HG03439 (cell line): ENCODE measurements around the gene CHMP5.

Experiments used
- ATAC-seq: cut with Tn5 transposase; IDR thresholded peaks from one replicate; pipeline ENCODE4 v1.9.1; 2021; ENCODE audit warnings: mild to moderate bottlenecking, moderate library complexity; ENCODE audit not compliant: unreplicated experiment

CHMP5 gene

DNA sequence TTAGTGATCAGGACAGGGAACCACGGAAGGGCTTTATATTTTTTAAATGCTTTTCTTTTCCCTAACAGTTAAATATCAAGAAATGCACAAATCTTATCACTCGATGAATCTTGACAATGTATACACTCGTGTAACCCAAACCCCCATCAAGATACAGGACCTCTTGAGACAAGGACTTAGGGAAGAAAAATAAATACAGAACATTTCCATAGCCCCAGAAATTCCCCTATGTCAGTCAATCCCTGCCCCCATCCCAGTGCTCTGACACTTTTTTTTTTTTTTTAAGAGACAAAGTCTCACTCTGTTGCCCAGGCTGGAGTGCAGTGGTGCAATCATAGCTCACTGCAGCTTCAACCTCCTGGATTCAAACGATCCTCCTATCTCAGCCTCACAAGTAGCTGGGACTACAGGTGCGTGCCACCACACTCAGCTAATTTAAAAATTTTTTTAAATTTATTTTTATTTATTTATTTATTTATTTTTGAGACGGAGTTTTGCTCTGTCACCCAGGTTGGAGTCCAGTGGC, 22.2 kb upstream of the CHMP5 start:
- ATAC-seq: no peak

DNA sequence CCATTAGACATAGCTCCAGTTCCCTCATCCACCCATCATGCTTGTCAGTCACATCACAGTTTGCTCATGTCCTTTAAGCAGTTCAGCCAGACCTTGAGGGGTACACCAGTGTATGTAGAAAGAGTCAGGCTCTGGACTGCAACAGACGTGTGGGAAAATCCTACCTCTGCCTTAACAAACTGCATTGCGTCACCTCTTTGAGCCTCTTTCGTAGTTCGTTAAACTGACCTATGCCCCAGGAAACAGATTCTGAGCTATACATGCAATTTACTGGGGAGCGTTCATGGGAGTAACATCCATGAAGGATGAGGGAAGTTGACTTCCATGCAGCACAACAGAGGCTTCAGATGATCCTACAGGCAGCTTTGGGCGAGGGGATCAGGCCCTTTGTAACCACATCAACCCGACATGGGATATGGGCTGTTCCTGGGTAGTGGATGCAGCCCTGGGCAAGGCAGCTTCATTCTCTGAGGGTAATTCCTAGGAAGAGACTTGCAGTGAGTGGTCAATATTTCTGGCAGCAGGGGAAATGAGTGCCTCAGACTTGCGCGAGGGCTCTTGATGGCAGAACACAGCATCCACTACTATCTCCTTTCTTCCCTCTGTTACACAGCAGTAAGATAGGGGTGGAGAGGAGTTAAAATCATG, 20.6 kb upstream of the CHMP5 start:
- ATAC-seq: no peak

DNA sequence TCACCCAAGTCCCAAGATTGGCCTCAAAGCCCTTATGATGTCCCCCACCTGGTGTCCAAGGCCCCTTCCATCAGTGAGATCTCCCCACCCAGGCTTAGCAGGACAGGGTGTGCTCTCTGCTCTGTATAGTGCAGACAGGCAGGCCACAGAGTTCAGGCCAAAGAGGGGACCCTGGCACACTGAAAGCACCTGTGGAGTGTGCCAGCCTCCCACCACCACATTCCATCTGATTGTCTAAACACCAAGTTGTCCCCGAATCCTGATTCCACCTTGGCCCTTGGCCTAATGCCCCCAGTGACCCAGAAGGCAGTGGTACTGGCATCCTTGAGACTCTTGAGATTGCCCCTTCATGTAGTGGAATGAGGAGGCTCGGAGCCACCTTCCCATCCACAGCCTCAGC, 19.5 kb upstream of the CHMP5 start:
- no peak for ATAC-seq

DNA sequence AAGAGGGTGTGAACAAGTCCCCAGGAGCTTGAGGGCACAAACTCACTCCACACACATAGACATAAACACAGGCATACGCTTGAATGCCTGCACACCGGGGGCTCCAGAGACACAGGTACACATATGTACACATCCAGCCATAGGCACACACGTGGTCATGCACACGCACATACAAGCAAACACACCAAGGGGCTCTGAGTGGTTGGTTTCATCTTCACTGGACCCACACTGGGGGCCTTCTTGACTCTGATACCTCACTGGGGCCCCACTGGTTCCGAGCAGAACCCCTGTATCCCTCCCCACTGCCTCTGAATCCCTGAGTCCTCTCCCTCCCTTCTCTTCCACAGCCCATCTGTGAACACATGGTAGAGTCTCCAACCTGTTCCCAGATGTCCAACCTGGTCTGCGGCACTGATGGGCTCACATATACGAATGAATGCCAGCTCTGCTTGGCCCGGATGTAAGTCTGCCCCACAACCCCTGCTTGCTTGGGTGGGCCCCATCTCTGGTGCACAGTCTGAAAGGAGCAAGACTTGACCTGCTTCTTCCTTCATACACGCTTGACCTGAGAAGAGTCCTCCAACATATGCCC, 18.5 kb upstream of the CHMP5 start:
- no peak for ATAC-seq

DNA sequence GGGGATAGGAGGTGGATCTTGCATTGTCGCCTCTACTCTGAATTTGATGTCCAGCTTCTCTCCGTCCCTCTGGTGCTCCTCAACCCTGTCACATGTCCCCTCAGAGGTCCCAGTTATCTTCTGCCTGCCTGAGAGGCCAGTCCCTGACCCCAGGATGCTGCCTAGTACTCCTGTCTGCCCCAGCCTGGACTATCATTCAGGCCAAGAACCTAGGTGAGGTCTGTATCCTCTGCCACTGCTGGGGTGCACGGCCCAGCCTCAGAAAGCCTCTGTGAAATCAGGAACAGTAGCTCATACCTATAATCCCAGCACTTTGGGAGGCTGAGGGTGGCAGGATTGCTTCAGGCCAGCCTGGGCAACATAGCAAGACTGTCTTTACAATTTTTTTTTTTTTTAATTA, 16.2 kb upstream of the CHMP5 start:
- ATAC-seq: peak; percentile 3

DNA sequence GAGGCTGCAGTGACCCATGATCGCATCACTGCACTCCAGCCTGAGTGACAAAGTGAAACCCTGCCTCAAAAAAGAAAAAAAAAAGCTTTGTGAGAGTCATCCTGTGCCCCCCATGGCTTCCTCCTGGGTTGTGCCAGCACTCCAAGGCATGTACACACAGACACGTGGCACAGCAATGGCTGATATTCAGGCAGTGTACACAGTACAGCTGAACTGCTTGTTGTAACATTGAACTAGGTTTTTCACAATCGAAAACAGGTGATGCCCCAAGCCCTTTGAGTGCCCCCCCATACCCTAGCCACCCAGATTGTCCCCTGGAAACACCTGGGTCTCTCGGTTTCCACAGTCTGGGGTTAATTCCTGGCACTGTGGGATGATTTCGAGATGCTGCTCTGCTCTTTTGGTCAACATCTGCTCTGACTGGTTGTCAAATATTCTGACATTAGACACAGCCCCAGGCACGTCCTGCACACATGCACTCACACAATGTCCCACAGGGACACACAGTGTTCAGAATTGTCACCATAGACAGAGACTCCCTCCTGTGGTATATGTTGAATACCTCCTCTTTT, 15.7 kb upstream of the CHMP5 start:
- ATAC-seq: peak; percentile 48

DNA sequence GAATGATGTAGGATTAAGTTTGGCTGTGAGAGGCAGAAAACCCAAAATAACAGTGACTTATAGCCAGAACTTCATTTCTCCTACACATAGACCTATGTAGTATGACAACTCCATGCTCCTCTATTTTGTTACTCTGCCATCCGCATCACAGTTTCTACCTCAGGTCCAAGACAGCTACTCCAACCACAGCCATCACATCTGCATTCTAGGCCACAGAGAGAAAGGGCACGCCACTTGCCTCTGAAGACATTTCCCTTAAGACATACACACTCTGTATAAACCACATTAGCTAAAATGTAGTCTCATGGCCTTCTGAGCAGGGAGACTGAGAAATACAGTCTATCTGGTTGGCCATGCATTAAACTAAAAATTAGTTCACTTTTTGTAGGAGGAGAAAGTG, 14.9 kb upstream of the CHMP5 start:
- no peak for ATAC-seq

DNA sequence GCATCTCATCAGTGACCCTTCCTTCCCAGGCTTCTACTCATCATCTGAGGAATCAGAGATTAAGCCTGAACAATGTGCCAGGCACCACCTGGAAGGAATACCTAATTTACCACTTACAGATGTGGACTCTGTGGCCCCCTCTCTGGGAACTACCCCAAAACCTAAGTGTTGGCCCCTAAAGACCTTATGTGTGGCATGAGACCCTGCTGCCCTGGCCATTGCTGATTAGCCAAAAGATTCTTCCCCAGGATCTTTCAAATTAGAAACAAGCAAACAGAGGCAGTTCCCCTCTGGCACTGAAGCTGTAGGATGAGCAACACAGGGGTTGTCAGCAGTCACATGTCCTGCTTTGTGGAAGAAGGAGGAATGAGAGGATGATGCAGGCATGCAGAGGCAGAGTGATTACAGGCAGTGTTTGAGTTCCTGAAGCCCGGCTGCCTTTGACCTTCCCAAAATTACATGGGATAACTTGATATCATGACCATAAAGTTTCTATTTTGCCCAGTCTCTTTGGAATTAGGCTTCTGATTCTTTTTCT, 14.3 kb upstream of the CHMP5 start:
- no peak for ATAC-seq

DNA sequence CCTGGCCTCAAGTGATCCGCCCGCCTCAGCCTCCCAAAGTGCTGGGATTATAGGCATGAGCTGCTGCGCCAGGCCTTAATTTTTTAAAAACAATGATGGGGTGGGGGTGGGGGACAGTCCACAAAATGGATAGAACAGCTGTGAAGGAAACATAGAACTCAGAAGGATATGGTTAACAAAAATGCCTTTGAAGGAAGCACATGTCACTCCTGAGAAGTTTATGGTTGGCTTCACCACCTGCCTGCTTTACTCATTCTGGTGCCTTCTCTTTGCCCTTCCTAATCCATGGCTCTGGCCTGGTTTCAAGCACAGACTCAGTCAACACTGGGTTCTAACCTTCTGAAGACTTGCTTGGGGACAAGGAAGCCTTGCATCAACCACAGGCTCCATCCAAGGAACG, 10.6 kb upstream of the CHMP5 start:
- ATAC-seq: no peak

DNA sequence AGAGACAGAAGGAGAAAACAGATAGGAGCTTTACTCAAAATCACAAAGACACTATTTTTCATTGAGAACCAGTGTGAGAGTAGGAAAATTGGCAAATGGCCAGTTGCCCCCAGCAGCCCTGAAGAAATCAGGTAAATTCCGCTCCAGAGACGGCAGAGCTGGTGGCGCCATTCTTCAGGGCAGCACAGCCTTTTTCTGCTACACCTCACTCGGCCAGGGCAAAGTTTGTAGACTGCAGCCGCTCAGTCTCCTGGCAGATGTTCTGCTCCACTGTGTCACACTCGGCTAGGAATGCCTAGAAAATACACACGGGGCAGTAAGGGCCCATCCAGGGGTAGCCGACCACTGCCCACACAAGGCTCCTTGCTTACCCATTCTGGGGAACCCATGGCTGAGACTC, 9.8 kb upstream of the CHMP5 start:
- ATAC-seq: no peak

DNA sequence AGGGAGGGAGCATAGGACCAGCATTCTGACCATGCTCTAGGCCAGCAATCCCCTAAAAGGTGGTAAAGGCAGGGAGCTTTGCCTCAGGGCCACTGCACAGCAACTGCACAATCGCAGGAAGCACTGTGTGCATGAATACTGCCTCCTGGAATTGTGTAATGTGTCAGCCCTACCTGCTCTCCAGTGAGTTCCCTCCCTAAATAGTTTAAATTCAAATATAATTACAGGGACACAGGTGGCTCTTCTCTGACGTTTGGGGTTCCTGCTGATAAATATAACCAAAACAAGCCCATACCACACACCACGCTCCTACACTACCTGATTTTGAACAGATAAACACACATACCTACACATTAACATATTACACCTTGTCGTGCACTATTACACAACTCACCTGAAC, 9.4 kb upstream of the CHMP5 start:
- no peak for ATAC-seq

DNA sequence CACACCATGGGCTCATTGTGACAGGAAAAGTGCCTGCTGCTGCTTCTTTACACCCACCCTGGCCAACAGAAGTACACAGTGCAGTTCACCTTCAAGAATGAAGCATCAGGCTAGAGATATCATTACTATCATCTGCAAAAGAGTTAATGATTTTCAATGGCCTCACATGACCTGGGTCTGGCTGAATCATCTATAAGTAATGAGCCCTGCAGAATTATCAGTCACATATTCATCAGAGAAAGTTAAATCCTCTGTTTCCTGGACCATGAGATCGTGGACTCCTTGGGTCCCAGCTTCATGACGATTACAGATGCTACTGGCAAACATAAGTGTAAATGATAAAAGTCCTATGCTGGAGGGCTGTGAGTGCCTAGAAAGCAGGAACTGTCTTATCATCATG, 8.6 kb upstream of the CHMP5 start:
- ATAC-seq: no peak

DNA sequence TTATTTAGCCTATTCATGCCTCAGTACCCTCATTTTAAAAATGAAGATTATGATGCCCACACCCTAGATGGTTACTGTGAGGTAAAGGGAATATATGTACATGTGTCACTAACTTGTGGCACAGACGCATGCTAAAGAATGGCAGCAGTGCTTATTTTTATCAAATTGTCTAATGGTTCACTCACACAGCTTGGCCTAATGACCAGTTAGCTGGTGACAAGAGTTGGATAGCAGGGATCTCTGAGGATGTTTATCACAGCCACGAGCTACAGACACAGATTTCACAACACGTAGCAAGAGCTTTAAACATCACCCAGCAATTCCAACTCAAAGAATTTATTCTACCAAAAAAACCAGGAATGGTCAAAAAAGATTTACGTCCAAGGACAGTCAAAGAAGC, 7.6 kb upstream of the CHMP5 start:
- no peak for ATAC-seq

DNA sequence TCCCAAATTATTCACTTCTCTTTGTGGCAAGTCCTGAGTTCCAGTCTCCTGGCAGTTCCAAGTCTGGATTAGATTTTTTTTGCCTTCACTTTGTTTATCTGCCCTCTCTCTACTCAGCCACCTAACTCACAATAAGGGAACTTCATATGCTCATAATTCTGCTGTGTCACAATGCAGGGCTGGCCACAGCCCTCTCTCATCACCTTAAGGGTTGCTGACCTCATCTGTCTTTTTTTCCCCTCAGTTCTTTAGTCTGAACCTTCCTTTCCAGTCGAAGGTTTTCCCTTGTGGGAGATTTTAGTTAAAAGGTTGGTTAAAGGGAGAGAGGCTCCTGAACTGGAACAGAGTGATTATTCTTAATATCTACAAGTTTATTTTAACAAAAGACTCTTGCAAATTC, 4.5 kb upstream of the CHMP5 start:
- ATAC-seq: no peak

DNA sequence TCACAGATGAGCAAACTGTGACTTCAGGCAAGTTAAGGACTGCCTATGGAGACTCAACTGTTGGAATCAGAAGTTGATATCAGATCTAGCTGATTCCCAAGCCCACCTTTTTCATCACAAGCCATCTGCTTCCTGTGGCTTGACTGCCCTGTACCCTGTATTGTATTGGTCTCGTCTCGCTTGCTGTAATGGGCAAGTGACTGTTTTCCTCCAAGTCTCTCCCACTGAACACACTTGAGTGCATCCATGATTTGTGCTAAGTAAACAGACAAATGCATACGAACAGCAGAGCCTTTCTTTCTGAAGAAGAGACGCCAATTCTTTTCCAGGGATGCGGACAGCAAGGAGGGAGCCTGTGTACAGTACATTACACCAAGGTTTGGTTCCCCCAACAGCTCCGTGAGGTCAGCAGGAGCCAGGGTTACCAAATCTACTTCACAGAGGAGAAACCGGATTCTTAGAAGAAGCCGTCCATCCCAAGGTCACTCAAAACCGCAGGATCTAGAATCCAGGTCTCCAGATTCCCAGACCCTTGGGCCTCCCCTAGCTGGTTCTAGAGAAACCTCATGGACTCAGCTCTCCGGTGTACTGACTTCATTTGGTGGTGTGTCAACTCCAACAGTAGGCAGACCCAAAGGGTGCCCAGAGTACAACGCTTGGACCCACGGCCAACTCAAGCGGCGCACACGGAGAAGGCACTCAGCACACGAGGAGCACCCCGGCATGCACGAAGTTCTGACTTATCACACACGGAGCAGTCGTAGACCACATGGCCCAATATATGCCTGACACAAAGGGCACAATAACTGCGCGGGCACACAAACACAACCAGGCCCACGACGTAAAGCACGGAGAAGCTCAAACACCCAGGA, 1.5 kb upstream of the CHMP5 start:
- ATAC-seq: no peak

DNA sequence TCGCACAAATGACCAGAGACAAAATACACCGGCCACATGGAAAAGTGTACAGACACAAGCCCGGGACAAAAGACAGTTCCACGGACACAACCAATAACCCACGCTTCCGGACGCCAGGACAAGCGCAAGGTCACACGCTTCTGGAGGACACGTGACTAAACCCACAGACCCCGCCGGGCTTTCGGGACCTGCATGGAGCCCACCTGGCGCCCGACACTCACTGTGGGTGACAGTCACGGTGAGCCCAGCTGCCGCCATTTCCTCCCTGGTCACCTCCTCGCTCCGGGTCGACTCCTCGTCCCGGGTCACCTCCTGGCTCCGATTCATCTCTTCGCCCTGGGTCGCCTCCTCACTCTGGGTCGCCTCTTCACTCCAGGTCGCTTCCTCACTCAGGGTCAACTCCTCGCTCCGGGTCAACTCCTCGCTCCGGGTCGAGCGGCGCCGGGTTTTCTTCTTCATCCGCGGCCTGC, 811 bp upstream of the CHMP5 start:
- peak; percentile 40 for ATAC-seq

DNA sequence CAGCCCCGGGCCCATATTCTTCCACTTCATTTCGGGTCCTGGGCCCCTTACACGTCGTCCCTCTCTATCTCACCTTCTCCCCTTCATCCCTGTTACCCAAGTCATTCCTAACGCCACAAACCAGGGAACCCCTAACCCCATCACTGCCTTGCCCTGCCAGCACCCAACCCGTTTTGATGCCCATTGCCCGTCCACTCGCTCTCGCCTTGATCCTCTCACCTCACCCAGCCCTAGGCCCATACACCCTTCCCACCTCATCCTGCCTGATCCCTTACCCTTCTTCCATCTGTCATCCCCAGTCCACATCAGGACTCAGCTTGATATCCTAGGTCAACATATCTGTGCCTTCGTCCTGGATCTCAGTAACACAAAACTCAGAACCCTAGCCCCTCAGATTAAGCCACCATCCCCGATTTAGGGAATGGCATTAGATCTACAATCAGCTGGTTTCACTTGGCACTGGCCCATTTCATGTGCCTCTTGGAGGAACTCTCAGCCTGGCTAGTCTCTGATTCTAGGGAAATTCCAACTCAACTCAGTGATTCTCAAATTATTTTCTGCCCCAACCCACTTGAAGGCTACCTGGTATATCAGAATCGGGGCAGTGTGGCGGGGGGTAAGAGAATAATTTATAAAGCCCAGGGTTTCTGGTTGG, 489 bp downstream of the CHMP5 start:
- no peak for ATAC-seq

DNA sequence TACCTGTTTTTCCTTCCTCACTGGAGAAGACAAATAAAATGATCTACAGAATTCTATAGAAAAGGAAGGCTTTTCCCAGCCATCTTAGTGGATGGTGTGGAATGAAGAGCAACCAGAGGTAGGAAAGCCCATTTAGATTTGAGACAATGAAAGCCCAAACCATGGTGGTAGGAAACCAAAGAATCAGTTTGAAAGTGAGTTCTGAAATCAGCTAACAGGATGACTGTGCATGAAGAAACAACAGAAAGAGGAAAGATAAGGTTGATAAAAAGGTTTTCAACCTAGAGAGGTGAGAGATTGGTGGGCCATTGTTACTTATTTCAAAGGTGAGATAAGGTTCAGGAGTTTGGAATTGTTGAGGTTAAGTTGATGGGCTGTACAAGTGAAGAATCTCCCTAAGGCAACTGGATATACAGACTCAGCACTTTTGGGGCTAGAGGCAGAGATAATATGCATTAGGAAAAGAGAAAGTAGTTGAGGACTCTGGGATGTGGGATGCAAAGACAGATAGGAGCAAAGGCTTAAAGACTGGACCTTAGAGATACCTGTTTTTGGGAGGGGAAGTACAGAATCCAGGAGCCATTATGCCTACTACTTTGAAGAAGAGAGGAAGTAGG, 2.4 kb downstream of the CHMP5 start:
- no peak for ATAC-seq

DNA sequence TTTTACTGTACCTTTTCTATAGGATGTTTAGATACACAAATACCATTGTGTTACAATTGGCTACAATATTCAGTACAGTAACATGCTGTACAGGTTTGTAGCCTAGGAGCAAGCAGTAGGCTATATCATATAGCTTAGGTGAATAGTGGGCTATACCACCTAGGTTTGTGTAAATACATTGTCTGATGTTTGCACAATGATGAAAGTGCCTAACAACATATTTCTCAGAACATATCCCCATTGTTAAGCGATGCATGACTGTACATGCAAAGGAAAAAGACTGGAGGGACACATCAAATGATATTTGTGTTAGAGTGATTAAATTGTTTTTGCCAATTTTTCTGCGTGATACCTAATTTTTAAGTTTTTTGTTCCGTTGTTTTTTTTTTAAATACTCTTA, 5.3 kb downstream of the CHMP5 start:
- ATAC-seq: no peak

DNA sequence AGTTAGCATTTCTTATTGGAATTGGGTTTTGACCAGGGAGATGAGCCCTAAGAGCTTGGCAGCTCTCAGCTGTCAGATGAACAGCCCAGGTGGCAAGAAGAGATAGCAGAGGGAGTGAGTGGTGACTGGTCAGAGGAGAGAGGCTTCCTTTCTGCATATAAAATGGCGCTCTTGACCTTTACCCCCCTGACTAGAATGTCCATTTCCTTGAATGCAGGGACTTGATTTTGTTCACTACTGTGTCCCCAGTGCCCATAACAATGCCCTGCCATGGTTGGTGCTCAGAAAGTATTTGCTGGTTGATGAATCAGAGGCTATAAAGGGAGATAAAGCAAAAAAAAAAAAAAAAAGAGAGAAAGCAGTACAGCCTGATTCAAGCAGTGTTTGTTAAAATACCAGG, 7.2 kb downstream of the CHMP5 start:
- no peak for ATAC-seq
